Measurements from ENCODE around the gene ST14. TPM values are rescaled to one million over a fixed set of nuclear protein-coding genes. Genes with fewer than 3 reads are reported as not detected.
"Not testable (repeated sequence)": the region's sequence is repeated elsewhere in the genome, so short reads cannot be mapped to it uniquely, and the experiment has no call there.

The ST14 gene
- total and polyA plus RNA-seq, 10 donors: 7.1 to 25.9 (median 12.5) TPM

DNA sequence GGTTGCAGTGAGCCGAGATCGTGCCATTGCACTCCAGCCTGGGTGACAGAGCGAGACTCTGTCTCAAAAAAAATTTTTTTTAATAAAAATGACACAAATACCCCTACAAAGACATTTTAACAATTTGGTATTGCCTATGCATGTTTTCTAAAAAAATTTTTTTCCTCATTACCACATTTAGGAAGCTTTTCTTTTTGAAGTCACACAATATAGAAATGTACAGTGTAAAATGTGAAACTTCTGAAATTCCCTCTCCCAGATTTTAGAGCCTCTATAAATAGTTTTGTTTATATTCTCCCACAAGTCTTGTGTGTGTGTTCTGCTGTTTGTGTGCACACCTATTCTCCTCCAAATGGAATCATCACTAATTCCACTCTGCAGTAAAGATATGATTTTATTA, 7.6 kb downstream of the ST14 start:
- intact Hi-C loops (cut with DNase I; ENCODE audit: low total_unique reads): no loop called here
- Histone ChIP-seq H3K9me3 (no peaks in the 10 kb centered on the region), H3K4me1 (peaks cover 0 to 51% (median 30%) of the 10 kb centered on the region in 6 donors), H3K36me3 (no peaks in the 10 kb centered on the region), H3K27ac (no peak overlapping the region), H3K27me3 (replicated peaks in 1 of 7) (peaks cover 0 to 27% (median 3%) of the 10 kb centered on the region in 7 donors), H3K4me3 (no peak overlapping the region)
- 78 to 96% (median 93%) methylated on average over 3 of the region's 3 CpGs for WGBS, 5 donors
- TF ChIP-seq POLR2A (IDR thresholded peaks at IDR 0.05) (no peak), POLR2AphosphoS5 (IDR thresholded peaks at IDR 0.05) (no peak)
- TF ChIP-seq, protein P1, sequence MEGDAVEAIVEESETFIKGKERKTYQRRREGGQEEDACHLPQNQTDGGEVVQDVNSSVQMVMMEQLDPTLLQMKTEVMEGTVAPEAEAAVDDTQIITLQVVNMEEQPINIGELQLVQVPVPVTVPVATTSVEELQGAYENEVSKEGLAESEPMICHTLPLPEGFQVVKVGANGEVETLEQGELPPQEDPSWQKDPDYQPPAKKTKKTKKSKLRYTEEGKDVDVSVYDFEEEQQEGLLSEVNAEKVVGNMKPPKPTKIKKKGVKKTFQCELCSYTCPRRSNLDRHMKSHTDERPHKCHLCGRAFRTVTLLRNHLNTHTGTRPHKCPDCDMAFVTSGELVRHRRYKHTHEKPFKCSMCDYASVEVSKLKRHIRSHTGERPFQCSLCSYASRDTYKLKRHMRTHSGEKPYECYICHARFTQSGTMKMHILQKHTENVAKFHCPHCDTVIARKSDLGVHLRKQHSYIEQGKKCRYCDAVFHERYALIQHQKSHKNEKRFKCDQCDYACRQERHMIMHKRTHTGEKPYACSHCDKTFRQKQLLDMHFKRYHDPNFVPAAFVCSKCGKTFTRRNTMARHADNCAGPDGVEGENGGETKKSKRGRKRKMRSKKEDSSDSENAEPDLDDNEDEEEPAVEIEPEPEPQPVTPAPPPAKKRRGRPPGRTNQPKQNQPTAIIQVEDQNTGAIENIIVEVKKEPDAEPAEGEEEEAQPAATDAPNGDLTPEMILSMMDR (IDR thresholded peaks at IDR 0.05 in 8 of 11, conservative IDR thresholded peaks at IDR 0.05 in 3 of 11): no peak
- DNase-seq: no peak

DNA sequence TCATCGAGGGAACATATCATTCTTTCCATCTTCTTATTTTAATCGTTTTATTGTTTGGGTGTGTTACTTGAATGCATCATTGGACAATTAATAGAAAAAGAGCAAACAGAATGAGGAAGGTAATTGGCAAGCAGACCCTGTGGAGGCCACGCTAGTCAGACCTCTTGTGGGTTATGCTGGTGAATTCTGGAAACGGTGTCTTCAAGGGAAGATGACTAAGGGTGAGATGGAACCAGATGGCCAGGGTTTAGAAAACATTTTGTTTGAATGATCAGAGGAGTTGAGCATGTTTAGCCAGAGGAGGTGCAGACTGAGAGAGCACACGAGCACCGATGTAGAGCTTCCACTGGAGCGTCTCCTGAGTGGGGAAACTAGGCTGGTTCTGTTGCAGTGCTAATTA, 8.5 kb downstream of the ST14 start:
- peaks cover 0 to 41% (median 24%) of the 10 kb centered on the region in 6 donors for H3K4me1 ChIP-seq
- H3K27ac ChIP-seq: no peak overlapping the region
- no peak overlapping the region for H3K4me3 ChIP-seq
- intact Hi-C loops (cut with DNase I; ENCODE audit: low total_unique reads): no loop called here
- no peak for DNase-seq
- no peaks in the 10 kb centered on the region for H3K36me3 ChIP-seq
- peaks cover 0 to 21% (median 0%) of the 10 kb centered on the region in 7 donors for H3K27me3 ChIP-seq (replicated peaks in 1 of 7)
- no peaks in the 10 kb centered on the region for H3K9me3 ChIP-seq
- TF ChIP-seq, protein P1 (IDR thresholded peaks at IDR 0.05 in 8 of 11, conservative IDR thresholded peaks at IDR 0.05 in 3 of 11): no peak
- no peak for TF ChIP-seq POLR2A (IDR thresholded peaks at IDR 0.05)
- 75 to 80% (median 78%) methylated on average over 7 of the region's 7 CpGs for WGBS, 5 donors

DNA sequence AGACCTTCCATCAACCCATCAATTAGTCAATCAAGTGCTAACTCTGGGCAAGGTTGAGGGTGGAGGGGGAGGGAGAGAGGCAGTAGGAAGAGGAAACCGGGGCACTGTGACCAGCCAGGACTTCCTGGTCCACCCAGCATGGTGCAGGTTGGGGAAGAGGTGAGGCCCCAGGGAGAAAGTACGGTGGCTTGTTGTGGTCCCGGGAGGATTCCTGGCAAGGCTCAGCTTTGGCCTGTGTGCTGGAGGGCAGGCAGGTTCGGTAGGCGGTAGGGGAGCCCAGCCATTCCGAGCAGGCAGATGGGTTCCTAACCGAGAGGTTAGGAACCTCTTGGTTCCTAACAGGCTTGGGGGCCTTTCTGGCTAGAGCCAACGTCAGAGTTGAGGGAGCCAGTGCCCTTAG, 10.8 kb downstream of the ST14 start:
- DNase-seq: no peak

DNA sequence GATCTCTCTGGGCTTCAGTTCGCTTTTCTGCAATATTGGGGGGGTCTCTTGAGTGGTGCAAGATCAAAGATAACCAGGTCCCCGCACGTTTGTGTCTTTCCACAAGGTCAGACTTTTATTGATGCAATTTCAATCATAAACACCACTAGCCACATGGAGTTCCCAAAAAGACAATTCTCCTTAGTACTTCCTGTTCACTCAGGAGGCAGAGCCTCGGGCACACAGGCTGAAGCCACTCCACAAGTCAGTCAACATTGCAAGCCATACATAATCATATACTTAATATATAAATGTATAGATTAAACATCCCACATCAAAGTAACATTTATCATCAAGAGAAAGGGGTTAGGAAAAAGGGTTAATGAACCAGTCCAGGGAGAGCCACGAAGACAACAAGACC, 12.0 kb downstream of the ST14 start:
- Histone ChIP-seq H3K4me3 (no peak overlapping the region), H3K4me1 (peaks cover 0 to 10% (median 0%) of the 10 kb centered on the region in 6 donors), H3K27me3 (replicated peaks in 1 of 7) (peaks cover 0 to 6% (median 0%) of the 10 kb centered on the region in 7 donors), H3K36me3 (no peaks in the 10 kb centered on the region), H3K9me3 (peaks cover 0 to 9% (median 4%) of the 10 kb centered on the region in 8 donors), H3K27ac (no peak overlapping the region)
- TF ChIP-seq POLR2A (IDR thresholded peaks at IDR 0.05) (no peak), POLR2AphosphoS5 (IDR thresholded peaks at IDR 0.05) (no peak)
- TF ChIP-seq, protein P1 (IDR thresholded peaks at IDR 0.05 in 8 of 11, conservative IDR thresholded peaks at IDR 0.05 in 3 of 11): no peak
- intact Hi-C loops (cut with DNase I; ENCODE audit: low total_unique reads): no loop called here
- WGBS, 5 donors: 36 to 46% (median 44%) methylated on average over 5 of the region's 5 CpGs
- DNase-seq: no peak

More for the DNA sequence above, 10.8 kb downstream of the ST14 start:
- Histone ChIP-seq H3K9me3 (peaks cover 0 to 9% (median 4%) of the 10 kb centered on the region in 8 donors), H3K36me3 (no peaks in the 10 kb centered on the region), H3K27ac (no peak overlapping the region), H3K27me3 (replicated peaks in 1 of 7) (peaks cover 0 to 6% (median 0%) of the 10 kb centered on the region in 7 donors), H3K4me1 (peaks cover 0 to 22% (median 7%) of the 10 kb centered on the region in 6 donors), H3K4me3 (no peak overlapping the region)
- TF ChIP-seq POLR2AphosphoS5 (IDR thresholded peaks at IDR 0.05) (no peak), POLR2A (IDR thresholded peaks at IDR 0.05) (no peak)
- TF ChIP-seq, protein P1 (IDR thresholded peaks at IDR 0.05 in 8 of 11, conservative IDR thresholded peaks at IDR 0.05 in 3 of 11): no peak
- intact Hi-C loops (cut with DNase I; ENCODE audit: low total_unique reads): no loop called here
- WGBS, 5 donors: 64 to 79% (median 75%) methylated on average over 8 of the region's 8 CpGs

DNA sequence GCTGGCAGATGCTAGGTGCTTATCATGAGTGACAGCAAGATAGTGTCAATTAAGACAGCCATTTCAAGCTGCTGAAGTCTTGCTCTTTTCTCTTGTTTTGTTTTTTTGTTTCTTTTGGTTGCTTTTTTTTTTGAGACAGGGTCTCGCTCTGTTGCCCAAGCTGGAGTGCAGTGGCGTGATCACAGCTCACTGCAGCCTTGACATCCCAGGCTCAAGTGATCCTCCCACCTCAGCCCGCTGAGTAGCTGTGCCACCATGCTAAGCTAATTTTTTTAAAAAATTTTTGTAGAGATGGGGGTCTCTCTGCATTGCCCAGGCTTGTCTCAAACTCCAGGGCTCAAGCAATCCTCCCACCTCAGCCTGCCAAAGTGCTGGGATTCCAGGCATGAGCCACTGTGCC, 12.4 kb downstream of the ST14 start:
- H3K27me3 ChIP-seq (replicated peaks in 1 of 7); H3K4me3 ChIP-seq; H3K36me3 ChIP-seq; intact Hi-C loops (cut with DNase I; ENCODE audit: low total_unique reads); H3K9me3 ChIP-seq; H3K4me1 ChIP-seq; H3K27ac ChIP-seq; DNase-seq: not testable (repeated sequence)
- WGBS, 5 donors: 65 to 89% (median 69%) methylated on average over 3 of the region's 3 CpGs
